ENCODE data around the gene DISP3.

The DISP3 gene

DNA sequence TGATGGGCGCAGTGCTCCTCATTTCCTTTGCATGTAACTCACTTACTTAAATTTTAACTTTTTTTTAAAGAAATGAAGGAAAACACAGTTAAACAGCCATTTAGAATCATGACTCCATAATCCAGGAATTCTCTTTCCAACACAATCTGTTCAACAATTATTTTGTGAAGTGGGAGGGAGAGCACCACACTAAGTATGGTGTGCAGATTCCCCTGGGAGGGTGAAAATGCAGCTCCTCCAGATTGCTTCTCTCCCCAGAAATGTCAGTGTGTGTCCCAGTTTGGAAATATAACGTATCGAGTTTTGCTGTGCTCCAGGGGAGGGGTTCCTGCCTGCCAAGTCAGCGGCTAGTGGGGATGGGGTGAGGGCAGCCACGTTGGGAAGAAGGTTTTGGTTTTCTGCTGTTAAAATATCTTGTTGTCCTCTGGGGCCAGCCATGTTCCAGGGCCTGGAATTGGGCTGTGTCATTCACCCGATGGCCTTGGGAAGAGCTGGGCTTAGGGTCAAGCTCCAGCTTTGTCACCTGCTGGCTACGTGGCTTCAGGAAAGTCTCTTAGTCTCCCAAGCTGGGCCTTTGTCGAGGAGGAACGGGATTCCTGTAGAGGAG is 17.3 kb upstream of the DISP3 start:
- Histone ChIP-seq H3K27me3 (replicated peaks) (peaks cover 4% of the 10 kb centered on the region), H3K27ac (no peak overlapping the region), H3K4me3 (ENCODE audit: low read depth, low read length) (no peak overlapping the region), H3K36me3 (replicated peaks) (no peaks in the 10 kb centered on the region)
- TF ChIP-seq, protein P1, sequence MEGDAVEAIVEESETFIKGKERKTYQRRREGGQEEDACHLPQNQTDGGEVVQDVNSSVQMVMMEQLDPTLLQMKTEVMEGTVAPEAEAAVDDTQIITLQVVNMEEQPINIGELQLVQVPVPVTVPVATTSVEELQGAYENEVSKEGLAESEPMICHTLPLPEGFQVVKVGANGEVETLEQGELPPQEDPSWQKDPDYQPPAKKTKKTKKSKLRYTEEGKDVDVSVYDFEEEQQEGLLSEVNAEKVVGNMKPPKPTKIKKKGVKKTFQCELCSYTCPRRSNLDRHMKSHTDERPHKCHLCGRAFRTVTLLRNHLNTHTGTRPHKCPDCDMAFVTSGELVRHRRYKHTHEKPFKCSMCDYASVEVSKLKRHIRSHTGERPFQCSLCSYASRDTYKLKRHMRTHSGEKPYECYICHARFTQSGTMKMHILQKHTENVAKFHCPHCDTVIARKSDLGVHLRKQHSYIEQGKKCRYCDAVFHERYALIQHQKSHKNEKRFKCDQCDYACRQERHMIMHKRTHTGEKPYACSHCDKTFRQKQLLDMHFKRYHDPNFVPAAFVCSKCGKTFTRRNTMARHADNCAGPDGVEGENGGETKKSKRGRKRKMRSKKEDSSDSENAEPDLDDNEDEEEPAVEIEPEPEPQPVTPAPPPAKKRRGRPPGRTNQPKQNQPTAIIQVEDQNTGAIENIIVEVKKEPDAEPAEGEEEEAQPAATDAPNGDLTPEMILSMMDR (IDR thresholded peaks at IDR 0.05; ENCODE audit: low read depth, low read length, missing control alignments) = no peak
- in situ Hi-C loops (cut with HindIII; ENCODE audit: low pct_ligation_motif_present, low sequenced_read_pairs) = no loop called here
- no peak for DNase-seq

DNA sequence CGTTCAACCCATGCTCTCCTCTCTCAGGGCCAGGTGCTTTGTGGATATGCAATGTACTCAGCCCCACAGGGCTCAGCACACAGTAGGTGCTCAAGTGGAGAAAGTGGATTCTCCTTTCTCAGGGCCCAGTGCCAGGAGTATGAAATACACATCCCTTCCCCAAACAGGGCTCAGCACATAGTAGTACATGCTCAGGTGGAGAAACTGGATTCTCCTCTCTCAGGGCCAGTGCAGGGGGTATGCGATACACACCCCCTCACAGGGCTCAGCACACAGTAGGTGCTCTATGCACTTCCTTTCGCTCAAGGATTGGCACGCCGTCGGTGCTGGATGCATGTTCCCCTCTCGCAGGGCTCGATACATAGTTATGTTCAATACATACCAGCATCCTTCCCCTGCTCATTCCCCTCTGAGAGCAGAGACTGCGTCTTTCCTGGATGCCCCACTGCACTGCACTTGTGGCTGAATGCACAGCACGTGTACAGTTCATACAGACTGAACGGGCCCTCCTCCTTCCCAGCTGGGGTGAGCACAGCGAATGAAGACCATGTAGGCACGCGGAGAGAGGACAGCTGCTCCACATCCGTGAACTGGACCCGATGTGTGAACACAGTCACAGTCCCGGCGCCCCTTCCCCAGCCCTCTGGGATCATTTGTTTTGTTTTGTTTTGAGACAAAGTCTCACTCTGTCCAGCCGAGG is 16.6 kb upstream of the DISP3 start:
- no peak overlapping the region for H3K27ac ChIP-seq
- TF ChIP-seq, protein P1 (IDR thresholded peaks at IDR 0.05; ENCODE audit: low read depth, low read length, missing control alignments) = no peak
- H3K36me3 ChIP-seq (replicated peaks) = no peaks in the 10 kb centered on the region
- no peak for DNase-seq
- H3K27me3 ChIP-seq (replicated peaks) = peaks cover 4% of the 10 kb centered on the region
- no peak overlapping the region for H3K4me3 ChIP-seq (ENCODE audit: low read depth, low read length)
- in situ Hi-C loops (cut with HindIII; ENCODE audit: low pct_ligation_motif_present, low sequenced_read_pairs) = no loop called here

DNA sequence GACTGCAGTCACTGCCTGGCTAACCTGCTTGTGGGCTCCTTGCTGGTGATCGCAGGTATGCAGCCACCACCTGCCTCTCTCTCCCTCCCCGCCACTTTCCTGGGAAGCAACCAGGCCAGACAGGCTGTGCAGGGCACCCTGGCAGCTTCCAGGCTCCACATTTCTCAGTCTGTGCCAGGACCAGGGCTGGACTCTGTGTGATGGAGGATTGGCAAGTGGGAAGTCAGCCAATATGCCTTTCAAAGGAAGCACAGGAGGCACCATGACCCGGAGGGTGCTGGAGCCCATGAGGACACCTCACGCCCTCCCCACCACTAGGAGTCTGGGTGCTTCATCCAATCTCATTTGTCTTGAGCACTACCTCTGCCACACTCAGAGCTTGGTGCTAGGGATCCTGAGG is 15.8 kb upstream of the DISP3 start:
- Histone ChIP-seq H3K27me3 (replicated peaks) (peaks cover 4% of the 10 kb centered on the region), H3K36me3 (replicated peaks) (no peaks in the 10 kb centered on the region), H3K27ac (no peak overlapping the region), H3K4me3 (ENCODE audit: low read depth, low read length) (no peak overlapping the region)
- TF ChIP-seq, protein P1 (IDR thresholded peaks at IDR 0.05; ENCODE audit: low read depth, low read length, missing control alignments) = no peak
- DNase-seq = no peak
- in situ Hi-C loops (cut with HindIII; ENCODE audit: low pct_ligation_motif_present, low sequenced_read_pairs) = no loop called here

DNA sequence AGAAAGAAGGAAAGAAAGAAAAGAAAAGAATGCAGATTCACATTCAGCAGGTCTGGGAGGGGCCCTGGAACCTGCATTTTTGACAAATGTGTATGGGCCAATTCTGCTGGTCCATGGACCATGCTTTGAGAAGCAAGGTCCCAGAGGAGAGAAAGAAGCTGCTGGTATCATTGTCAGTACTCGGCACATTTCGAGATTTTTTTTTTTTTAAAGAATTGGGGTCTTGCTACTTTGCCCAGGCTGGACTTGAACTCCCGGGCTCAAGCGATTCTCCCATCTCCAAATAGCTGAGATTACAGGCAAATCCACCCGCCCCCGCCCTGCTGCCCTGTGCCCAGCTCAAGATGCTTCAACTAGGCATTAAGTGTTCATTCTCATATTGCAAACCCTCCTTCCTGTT is 13.6 kb upstream of the DISP3 start:
- TF ChIP-seq, protein P1 (IDR thresholded peaks at IDR 0.05; ENCODE audit: low read depth, low read length, missing control alignments) = no peak
- in situ Hi-C loops (cut with HindIII; ENCODE audit: low pct_ligation_motif_present, low sequenced_read_pairs) = no loop called here
- DNase-seq = no peak
- H3K27ac ChIP-seq = no peak overlapping the region
- H3K27me3 ChIP-seq (replicated peaks) = peaks cover 4% of the 10 kb centered on the region
- H3K4me3 ChIP-seq (ENCODE audit: low read depth, low read length) = no peak overlapping the region
- H3K36me3 ChIP-seq (replicated peaks) = no peaks in the 10 kb centered on the region

DNA sequence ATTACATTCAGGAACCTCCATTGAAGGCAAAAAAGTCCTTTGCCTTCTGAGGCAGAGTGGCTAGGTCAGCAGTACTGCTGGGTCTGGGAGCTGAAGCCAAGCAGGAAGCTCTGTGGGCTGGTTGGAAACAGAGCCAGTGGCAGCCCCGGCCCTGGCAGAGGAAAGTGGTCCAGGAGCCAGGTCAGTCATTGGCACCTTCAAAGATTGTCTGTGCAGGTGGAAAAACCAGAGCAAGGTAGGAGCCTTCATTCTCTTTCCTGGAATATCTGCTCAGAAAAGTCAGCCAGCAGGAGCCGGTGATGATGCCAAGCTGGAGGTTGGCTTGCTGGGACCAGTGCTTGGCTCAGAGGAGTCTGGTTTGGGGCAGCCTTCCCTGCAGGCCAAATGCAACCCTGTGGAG is 12.5 kb upstream of the DISP3 start:
- in situ Hi-C loops (cut with HindIII; ENCODE audit: low pct_ligation_motif_present, low sequenced_read_pairs) = no loop called here
- no peak for DNase-seq

More for the DNA sequence above, 12.5 kb upstream of the DISP3 start:
- Histone ChIP-seq H3K4me3 (ENCODE audit: low read depth, low read length) (no peak overlapping the region), H3K27me3 (replicated peaks) (peaks cover 4% of the 10 kb centered on the region), H3K36me3 (replicated peaks) (no peaks in the 10 kb centered on the region), H3K27ac (no peak overlapping the region)
- TF ChIP-seq, protein P1 (IDR thresholded peaks at IDR 0.05; ENCODE audit: low read depth, low read length, missing control alignments) = no peak

All from brain microvascular endothelial cell (primary cell).